HG03025 (cell line): ENCODE measurements around the gene CFAP46.
"Not testable (repeated sequence)": the region's sequence is repeated elsewhere in the genome, so short reads cannot be mapped to it uniquely, and the experiment has no call there.

Source experiments
- ATAC-seq: cut with Tn5 transposase; IDR thresholded peaks from one replicate; pipeline ENCODE4 v1.9.1; 2021; ENCODE audit warnings: mild to moderate bottlenecking, moderate library complexity; ENCODE audit not compliant: unreplicated experiment, low FRiP score

The CFAP46 gene

DNA sequence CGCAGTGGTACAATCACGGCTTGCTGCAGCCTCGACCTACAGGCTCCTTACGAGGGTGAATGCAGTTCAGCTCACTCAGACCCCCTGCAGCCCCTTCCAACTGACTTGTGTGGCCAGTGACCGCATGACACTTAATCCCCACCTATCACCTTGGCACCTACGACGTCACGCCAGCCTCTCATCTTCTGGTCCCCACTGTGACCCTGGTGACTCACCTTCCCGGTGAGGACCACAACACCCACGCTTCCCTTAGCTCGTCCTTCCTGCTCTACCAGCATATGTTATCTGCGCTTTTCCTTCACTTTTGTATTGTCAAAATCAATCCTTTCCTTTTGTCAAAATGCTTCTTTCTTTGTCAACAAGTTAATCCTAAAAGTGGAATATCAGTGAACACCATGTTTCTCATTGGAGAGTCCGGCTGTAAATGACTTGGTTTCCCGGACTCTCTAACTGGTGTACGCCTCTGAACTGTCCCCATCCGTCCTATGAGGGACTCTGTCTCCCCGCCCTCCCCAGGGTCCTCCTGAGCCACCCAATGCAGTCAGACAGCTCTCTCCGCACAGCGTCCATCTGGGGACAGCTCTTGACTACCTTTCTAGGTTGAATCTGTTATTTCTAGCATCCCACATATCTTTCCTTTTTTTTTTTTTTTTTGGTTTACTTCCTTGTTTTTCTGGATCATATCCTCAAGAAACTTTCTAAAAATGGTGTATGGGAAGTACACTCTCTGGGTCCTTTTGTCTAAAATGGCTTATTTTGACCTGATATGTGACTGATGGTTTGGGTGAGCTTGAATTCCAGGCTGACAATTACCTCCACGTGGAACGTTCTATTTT is 37.3 kb downstream of the CFAP46 start:
- no peak for ATAC-seq

DNA sequence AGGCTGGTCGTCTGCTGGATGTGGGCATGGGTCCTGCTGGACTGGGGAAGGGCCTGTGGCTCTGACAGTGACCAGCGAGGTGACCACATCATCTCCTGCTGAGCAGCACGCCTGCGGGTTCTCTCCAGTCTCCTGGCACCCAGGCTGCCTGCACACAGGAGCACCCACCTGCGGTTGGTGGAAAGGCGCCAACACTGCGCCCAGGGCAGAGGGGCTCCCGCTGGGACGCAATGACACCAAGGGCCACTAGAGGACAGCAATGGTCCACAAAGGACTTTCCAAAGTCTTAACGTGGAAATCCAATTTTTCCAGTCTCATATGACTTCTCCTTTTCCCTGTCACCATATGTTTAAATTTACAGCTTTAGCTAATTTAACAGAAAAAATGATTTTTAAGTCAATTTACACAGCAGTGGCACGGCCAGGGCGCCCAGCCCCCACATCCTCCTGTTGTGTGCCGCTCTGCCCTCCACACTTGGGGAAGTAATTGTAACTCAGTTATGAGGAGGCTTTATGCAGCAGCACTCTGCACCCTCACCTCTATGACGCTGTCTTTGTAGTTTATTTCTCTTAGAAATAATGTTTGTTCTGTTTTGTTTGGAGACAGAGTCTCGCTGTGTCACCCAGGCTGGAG is 38.1 kb downstream of the CFAP46 start:
- ATAC-seq = no peak

- ATAC-seq = not testable (repeated sequence)
Measured at GRCh38 chr10:132902656-132903575, 39.5 kb downstream of the CFAP46 start.

- ATAC-seq = no peak
Measured at GRCh38 chr10:132901351-132901750, 41.0 kb downstream of the CFAP46 start.

- ATAC-seq = no peak
Measured at GRCh38 chr10:132900211-132900756, 42.1 kb downstream of the CFAP46 start.

DNA sequence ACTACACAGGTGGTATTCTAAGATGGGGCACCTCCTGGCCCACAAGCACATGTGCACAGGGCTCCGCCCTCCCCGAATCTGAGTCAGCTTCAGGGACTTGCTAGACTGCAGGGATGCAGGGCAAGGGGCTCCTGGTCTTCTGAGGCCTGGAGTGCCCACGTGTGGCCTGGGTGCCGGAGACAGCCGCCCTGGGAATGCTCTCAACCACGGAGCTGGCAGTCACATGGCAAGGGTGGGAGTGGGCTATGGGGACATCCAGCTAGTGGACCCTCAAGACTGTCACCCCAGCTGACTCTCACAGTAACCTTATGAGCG is 42.7 kb downstream of the CFAP46 start:
- no peak for ATAC-seq

DNA sequence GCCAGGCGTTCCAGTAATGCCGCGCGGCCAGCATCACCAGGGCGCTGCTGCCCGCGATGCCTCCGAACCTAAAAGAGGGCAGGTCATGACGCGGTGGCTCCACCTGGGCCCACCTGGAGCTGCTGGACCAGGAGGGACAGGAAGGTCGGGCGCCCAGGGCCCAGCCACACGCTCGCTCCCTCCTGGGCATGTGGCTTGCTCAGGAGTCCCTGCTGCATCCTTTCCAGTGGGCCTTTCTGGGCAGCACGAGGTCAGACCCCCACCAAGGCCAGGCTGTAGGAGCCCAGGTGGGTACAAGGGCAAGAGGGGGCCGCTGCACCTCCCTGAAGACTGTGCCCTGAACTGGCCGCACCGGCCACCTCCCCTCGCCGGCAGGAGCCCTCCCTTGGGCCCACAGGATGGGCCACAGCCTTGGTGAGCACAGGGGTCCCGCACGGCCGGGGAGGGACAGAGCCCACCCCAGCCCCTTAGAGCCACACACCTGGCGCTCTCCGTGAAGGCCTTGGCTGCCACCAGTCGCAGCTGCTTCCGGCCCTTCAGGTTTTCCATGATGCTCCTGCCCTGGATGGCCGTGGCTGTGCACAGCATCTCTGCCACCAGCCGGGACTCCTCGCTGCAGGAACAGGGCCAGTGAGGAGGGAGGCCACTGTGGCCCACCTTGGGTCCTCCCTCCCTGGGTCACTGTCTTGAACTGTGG is 43.2 kb downstream of the CFAP46 start:
- ATAC-seq = no peak

GRCh38 chr10:132898391-132899053 is 43.8 kb downstream of the CFAP46 start:
- ATAC-seq = no peak

DNA sequence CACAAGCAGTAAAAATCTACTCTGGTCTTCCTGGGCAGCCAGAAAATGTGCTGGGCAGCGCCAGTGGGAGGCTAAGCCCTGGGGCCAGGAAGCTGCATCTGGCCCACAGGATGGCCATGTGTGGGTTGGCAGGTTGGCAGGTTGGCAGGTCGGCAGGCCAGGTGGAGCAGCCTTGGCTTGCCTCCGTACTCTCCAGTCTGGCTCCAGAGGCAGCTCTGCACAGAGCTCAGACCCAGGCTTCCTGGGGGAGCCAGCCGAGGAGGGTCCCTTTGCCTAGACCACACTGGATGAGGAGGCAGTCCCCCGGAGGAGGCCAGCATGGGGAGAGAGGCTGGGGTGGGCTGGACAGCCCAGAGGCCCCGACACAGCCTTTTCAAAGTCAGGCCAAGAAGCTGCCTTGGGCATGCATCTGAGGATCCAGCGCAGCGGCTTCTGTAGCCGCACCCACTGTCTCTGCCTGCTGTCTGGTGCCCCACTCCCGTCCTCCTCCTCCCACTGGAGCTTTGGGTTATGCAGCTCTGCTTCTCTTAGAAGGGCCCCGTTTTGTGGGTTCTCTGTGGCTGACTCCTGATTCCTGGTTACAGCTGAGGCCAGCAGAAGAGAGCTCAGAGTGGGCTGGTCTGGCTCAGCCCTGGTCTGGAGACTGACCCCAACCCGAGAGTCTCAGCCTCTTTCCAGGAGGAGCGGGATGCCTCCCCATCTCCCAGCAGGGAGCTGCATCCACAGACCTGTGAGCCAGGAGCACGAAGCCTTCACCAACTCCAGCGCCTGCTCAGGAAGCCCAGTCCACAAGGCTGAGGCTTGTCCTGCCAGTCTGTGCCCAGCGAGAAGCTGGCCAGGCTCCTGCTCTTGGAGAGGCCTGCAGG is 44.6 kb downstream of the CFAP46 start:
- ATAC-seq = no peak

DNA sequence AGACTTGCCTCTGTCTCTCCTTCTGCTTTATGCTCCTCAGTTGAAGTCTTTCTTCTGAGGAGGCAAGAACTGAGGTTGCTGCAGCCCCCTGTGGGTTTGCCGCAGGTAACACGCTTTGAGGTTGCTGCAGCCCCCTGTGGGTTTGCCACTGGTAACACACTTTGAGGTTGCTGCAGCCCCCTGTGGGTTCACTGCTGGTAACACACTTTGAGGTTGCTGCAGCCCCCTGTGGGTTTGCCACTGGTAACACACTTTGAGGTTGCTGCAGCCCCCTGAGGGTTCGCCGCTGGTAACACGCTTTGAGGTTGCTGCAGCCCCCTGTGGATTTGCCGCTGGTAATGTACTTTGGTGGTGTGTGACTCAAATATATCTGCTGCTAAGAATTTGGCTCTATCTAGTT is 48.6 kb downstream of the CFAP46 start:
- not testable (repeated sequence) for ATAC-seq

DNA sequence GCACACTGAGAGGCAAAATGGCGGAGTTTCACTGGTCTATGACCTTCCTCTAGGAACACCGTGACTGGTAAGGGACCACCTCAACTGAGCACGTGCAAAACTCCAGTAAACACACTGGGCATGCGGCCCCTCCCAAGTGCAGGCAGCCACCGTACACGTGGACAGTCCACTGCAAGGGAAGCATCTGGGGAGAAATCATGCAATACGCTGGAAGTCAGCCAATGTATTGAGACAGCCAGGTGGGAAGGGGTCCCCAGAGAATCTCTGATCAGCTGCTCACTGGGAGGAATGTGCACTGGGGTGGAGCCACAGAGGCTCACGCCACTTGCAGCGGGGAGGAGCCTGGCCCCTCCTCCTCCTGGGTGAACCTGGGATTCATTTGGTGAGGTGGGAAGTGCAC is 49.3 kb downstream of the CFAP46 start:
- ATAC-seq = no peak

DNA sequence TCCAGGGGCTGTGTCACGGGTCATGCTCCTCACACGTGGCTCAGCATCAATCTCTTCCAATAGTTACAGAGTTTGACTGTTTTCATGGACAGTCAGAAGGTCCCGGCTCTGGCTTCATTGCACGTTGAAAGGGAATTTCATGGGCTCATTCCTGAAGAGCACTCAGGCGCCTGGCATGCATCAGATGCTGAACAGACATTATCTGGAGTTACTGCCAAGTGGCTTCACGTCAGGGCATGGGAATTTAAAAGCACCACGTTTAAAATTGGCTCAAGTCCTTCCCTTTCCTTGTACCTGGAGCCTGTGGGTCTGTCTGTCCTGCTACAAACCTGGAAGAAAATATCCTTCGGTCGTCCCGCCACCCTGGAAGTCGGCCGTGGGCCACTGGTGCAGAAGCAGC is 50.4 kb downstream of the CFAP46 start:
- ATAC-seq = no peak

DNA sequence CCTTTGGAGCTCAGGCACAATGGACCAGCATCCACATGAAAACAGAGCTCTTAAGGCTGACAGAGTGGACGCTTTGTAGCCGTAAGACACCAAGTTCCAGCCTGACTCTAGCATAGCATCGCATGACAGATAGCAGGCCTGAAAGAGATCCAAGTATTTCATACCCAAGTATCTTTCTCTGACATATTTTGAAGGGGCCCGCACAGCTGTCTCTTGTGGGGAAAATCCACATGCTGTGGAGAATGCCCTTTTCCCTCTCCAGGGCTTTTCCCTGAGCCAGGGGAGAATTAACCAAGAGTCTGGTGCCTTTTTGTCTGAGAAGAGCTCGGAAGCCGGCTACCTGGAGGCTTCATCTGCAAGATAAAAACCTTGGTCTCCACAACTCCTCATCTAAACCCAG is 51.0 kb downstream of the CFAP46 start:
- no peak for ATAC-seq

- no peak for ATAC-seq
Measured at GRCh38 chr10:132890301-132890700, 52.1 kb downstream of the CFAP46 start.

GRCh38 chr10:132889556-132889955 is 52.8 kb downstream of the CFAP46 start:
- no peak for ATAC-seq

DNA sequence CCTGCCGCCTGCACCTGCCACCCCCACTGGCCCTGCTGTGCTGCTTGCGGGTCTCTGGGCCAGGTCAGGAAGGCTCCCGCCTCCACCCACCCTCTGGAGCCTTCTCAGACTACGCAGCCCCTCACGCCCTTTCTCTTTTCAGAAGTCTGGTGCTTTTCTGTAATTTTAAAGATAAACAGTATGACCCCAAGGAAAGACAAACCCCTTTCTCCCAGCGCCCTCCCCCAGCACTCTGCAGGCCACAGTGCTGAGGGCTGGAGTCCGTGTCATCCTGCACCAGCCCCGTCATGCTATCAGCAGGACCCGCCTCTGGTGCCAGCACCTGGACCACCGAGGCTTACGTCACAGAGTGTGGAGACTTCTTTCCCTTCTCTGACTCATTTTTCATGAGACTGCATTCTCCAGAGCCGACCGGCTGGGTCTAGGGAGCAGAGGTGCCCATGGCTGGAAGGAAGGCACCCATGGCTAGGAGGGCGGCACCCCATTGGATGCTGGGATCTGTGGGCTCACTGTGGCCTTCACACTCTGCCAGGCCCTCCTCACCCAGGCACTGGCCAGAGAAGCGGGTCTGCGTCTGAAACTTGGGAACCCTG is 53.4 kb downstream of the CFAP46 start:
- no peak for ATAC-seq

DNA sequence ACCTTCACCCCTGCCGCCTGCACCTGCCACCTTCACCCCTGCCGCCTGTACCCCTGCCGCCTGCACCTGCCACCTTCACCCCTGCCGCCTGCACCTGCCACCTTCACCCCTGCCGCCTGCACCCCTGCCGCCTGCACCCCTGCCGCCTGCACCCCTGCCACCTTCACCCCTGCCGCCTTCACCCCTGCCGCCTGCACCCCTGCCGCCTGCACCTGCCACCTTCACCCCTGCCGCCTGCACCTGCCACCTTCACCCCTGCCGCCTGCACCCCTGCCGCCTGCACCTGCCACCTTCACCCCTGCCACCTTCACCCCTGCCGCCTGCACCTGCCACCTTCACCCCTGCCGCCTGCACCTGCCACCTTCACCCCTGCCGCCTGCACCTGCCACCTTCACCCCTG is 53.9 kb downstream of the CFAP46 start:
- not testable (repeated sequence) for ATAC-seq
